HG03460 (cell line): Measurements from ENCODE around the gene SLC25A30.

Experiments
- ATAC-seq: cut with Tn5 transposase; IDR thresholded peaks from one replicate; pipeline ENCODE4 v1.9.1; 2021; ENCODE audit not compliant: unreplicated experiment

The SLC25A30 gene, protein sequence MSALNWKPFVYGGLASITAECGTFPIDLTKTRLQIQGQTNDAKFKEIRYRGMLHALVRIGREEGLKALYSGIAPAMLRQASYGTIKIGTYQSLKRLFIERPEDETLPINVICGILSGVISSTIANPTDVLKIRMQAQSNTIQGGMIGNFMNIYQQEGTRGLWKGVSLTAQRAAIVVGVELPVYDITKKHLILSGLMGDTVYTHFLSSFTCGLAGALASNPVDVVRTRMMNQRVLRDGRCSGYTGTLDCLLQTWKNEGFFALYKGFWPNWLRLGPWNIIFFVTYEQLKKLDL

DNA sequence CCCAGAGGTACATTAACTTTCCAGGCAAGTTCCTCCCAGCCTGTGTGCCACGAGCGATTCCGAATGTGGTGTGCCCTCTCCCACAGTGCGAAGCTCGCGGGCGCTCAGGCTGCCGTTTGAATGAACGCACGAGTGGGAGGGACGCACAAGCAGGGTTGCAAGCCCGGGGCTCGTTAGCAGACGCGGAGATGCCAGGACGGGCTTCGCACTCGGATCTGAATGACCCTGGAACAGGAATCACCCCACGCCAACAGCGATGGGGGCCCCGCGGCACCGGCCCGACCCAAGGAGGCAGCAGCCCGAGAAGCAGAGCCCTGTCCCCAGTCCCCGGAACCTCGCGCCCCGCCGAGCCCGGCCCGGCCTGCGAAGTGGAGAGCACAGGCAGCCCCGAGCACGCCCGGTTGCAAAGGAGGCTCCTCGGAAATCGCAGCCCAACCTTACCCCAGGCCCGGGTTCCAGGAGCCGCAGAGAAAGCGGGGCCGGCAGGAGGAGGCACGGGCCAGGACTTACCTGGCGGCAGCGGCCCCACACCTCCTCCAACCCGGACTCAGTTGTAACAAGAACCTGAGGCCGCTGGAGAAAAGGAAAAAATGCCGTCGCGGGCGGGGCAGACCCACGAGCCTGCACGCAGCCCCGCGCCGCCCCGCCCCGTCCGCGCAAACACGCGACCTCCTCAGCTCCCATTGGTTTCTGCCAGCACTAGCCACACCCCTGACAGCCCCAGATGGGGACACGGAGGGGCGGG is at the start of gene SLC25A30:
TSS of gene SLC25A30 (minus strand) at position 584 of the 745 bp plus-strand sequence. CDS start 6,948 bp downstream, outside the sequence.
- peak; percentile 92 for ATAC-seq

DNA sequence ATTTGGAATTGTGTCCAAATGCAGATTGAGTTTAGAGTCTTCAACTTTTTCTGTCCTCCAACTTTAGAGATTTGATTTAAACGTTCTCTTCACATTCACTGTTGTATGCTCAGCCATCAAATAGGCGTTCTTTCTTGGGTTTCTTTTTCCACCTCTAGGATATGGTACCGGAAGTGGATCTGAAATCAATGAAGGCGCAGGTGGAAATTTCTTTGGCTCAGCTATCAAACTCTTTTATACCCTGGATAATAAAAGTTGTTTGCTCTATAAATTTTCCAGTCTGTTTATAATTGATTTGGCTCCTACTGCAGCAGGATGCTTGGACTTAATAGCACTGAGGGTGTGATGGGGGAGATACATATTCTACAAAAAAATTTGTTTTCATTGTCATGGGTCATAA is 48.2 kb upstream of the SLC25A30 start:
- ATAC-seq, result no peak

DNA sequence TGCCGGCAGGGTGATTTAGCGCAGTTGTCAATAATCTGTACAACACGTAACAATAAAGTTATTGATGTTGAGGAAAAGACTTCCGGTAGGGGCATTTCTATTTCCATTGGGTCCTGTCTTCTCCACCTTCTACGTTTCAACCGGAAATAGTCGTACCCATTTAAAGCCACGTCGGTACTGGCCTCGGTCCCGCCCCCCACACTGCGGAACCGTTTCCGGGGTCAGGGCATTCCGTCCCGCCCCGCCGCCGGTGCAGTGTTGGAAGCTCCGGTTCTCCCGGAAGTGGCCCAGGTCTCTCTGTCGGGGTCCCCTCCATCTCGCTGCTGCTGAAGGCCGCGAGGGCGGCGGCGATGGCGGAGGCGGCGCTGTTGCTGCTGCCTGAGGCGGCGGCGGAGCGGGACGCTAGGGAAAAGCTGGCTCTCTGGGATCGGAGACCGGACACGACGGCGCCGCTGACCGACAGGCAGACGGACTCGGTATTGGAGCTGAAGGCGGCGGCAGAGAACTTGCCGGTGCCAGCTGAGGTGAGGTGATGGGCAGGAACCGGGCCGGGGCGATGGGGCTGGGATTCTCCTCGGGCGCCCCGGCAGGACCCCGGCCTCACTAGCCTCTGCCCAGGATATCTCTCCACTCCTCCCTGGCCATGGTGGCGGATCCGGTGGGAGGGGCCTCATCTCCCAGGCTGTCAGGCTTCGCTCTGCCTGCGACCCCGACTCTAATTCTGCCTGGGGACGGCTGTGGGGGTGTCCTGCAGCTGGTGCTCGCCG is 46.7 kb upstream of the SLC25A30 start, which contains the start of gene COG3:
TSS of gene COG3 (plus strand) at position 253 of the 767 bp plus-strand sequence. CDS start at position 351, 98 bp downstream.
- peak; percentile 95 for ATAC-seq

DNA sequence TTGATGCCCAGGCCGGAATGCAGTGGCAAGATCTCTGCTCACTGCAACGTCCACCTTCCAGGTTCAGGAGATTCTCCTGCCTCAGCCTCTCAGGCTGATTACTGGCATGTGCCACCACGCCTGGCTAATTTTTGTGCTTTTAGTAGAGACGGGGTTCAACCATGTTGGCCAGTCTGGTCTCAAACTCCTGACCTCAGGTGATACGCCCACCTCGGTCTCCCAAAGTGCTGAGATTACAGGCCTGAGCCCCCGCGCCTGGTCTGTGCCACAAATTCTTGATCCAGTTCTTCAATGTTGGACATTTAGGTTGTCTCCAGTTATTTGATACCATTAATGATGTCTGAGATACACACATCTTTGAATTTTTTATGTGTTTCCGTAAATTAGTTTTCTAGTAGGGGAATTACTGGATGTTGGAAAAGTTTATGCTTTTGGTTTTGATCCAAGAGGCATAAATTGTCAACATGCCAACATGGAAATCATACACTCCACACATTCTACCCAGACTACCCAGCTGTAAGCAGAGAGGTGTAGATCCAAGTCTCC is 46.0 kb upstream of the SLC25A30 start:
- no peak for ATAC-seq

DNA sequence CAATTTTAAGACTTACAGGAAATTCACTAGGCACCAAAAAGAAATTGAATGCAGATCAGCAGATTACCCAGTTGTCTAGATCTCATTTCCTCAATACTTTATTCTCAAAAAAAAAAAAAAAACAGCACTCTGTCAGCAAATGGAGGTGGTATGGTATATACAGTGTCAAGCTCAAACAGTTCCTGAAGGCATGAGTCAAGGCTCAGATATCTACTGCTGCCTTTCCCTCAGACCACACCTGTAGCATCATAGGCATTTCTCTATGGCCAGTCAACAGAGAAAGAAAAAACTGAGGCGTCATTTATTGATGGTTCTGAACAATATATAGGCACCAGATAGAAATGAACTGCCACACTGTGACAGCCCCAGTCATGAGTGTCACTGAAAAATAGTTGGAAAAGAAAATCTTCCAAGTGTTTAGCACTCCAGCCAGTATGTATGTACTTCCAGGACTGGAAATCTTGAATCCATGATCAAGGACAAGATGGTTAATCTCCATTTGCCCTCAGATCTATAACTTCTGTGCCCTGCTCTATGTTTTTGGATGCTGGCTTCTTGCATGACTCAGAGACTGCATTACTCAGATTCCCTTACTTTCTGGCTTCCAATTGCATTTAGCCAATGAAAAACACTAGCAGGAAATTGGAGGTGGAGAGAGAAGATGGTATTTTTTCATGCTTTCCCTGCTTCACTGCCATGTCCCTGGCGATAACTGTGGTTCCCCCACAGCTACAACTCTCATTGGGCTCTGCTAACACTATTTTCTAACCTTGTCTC is 38.2 kb upstream of the SLC25A30 start:
- no peak for ATAC-seq

DNA sequence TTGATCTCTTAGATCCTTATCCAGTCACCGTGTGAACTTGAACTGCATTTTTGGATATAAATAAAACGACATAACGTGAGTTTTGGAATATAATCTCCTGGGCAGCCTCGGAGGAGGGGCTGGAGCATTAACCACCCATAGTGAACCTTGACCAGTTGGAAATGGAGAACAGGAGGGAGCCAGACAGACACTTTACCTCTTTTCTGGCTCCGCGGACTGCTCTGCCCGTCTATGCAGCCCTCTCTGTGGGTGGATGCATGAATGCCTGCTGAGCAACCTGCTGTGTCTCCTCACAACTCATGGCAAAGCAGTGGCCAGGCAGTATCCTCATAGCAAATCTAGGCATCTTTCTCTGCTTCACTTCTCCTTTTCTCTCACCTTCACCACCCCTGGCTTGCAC is 36.0 kb upstream of the SLC25A30 start:
- ATAC-seq, result no peak

DNA sequence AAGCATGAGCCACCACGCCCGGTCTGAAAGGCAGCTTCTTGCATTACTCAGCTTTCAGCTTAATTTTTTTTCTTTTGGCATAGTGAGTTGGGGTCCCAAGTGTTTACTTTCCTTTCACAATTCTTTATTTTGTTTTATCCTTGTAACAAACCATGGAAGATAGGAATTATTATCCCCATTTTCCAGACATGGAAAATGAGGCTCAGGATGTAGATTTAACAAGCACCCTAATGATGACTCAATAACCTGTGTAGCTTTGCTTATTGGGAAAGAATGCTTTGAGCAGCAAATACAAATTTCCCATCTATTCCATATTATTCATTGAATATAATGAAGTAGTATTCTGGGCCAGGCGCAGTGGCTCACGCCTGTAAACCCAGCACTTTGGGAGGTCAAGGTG is 33.1 kb upstream of the SLC25A30 start:
- no peak for ATAC-seq

DNA sequence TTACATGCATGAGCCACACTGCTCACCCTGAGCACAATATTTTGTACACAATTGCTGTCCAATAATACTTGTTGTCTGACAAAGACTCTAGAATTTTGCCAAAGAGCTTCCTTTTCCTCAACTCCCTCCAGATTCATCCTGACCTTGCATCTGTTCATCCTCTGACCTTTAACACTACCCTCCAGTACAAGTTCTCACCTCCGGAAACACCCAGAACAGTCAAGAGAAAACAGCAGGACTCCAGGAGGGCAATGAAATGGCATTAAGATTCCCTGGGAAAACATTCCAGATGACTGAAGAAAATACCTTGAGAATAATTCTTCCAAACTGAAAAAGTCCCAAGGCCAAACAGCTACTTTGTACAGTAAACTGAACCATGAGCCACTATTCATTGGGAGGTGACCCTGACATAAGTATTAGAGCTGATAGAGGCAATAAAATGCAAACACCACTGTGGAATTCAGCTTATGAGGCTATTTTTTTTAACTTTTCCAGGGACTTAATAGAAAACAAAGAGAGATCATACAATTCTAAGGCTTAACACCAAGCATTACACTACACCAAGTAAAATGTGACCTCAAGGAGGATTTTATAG is 30.9 kb upstream of the SLC25A30 start:
- ATAC-seq, result no peak

DNA sequence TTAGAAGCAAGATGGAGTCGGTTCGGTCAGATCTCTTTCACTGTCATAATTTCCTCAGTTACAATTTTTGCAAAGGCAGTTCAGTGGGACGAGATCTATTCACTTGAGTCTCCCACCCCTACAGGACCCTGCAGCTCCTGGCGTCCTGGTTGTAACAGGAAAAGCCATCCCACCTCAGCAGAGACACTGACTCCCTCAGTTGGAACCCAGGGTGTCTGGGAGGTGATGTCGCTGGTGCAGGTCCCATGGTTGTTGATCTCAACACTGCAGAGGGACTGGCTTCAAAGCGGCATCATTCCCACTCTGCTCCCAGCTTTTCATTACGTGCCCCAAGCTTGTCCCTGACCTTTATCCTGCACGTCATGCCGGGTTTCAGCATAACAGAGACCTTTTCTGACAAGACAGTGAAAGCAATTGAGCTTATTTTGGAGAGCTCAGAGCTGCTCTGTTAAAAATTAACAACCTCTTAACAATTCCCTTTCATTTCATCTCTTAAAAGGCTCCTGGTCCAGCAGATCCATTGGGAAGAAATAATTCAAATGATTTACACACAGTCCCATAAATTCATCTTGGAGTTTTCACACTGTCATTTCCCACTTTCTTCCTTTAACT is 29.0 kb upstream of the SLC25A30 start:
- ATAC-seq, result no peak

DNA sequence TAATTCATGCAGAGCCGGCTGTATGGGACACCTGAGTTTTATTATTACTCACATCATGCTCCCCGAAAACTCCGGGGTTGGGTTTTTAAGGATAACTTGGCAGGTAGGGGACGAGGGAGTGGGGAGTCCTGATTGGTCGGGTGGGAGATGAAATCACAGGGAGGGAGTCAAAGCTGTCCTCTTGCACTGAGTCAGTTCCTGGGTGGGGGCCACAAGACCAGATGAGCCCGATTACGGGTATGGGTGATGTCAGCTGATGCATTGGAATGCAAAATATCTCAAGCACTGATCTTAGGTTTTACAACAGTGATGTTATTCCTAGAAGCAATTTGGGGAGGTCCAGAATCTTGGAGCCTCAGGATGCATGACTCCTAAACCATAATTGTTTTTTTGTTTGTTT is 28.0 kb upstream of the SLC25A30 start:
- ATAC-seq, result no peak

DNA sequence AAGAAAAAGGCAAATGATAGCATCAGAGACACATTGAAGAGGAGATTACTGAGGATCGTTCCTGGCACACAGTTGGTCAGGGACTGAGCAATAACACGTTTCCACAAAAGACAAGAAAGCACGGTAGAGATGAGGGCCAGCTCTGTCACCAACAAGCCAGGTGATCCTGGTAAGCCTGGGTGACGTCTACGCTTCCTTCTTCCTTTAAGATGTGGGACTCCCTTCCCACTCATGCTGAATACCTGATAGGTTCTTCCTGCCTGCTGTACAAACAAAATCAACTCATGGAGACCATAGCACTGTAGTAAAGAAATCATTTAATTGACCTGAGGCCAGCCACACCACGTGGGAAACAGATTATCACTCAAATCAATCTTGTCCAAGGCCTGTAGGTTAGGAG is 26.9 kb upstream of the SLC25A30 start:
- ATAC-seq, result no peak

DNA sequence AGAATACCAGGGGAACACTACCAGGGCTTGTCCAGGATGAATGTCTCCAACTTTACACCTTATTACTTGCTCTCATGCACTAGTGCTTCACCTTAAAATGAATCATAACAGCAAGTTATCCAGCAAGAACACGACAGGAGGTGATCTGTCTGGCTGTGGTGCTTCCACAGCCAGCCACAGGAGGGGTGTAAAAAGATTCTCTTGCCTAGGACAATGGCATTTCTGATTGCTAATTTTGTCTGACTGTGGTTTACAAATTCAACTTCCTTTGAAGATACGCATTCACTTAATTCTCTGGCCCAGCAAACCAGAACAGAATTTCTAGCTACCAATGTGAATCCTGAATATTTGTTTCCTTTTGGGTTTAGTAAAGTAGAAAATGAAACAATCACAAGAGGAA is 23.5 kb upstream of the SLC25A30 start:
- peak; percentile 49 for ATAC-seq

DNA sequence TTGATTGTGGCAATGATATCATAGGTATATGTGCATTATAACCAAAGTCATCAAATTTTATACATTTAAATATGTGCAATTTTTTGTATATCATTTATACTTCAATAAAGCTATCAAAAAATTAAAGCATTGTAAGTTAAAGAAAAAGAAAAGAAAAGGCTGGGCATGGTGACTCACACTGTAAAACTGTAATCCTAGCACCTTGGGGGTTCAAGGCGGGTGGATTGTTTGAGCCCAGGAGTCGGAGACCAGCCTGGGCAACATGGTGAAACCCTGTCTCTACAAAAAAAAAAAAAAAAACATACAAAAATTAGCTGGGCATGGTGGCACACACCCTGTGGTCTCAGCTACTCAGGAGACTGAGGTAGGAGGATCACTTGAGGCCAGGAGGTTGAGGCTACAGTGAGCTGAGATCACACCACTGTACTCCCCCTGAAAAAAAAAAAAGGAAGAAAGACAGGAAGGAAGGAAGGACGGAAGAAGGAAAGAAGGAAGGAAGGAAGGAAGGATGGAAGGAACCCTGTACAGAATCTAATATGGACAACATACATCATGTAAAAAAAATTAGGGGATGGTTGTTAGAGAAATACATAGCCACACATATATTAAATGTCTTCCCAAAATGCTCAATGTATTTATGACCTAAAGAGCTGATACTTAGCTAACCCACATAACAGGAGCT is 21.7 kb upstream of the SLC25A30 start:
- ATAC-seq, result no peak

DNA sequence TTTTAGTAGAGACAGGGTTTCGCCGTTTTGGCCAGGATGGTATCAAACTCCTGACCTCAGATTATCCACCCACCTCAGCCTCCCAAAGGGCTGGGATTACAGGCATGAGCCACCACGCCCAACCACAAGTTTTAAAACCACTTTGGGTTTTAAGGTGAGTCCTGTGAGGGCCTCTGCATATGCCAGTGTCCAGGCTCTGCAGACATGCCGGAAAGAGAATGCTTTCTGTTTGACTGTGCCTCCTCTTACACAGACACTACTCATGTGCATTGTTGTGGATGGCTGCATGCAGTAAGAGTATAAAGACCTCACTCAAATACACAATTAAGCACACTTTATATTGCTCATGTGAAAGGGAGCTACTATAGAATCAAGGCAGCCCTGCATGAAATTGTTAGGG is 20.8 kb upstream of the SLC25A30 start:
- no peak for ATAC-seq

DNA sequence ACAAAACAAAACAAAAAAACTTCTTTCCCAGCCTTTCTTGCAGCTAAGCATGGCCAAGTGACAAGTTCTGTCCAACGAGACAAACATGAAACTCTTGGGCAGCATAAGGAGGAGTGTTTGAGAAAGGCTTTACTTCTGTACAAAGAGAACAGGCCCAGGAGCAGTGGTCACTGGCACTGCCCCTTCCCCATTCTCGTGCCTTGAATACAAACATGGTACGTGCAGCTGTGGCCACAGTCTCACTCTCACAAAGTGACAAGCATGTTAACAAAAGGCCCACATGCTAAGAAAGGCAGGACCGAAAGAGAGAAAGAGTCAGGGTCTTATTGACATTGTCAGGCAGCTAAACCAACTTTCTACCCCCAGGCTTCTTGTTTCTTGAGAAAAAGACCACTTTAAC is 19.8 kb upstream of the SLC25A30 start:
- no peak for ATAC-seq

DNA sequence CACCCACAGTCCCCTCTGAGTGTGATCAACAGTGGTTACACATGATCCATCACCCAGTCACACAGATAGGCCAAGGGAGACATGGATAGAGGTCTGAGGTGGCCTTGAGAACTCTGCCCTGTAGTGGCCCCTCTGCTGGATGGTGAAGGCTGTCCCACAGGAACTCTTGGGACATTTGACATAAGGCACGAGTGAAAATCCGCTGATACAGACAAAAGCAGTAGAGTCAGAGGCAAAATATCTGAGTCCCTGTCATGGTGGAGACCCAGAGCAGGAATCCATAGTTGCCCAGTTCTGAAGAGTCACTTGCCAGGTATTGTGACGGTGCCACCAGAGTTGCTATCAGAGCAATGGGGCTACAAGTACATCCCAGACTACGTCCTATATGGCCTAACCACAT is 18.8 kb upstream of the SLC25A30 start:
- ATAC-seq, result no peak

DNA sequence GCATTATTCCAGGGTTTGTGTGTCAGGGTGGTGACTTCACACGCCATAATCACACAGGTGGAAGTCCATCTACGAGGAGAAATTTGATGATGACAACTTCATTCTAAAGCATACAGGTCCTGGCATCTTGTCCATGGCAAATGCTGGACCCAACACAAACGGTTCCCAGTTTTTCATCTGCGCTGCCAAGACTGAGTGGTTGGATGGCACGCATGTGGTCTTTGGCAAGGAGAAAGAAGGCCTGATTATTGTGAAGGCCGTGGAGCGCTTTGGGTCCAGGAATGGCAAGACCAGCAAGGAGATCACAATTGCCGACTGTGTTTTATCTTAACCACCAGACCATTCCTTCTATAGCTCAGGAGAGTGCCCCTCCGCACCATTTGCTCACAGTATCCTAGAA is 18.2 kb upstream of the SLC25A30 start:
- no peak for ATAC-seq

DNA sequence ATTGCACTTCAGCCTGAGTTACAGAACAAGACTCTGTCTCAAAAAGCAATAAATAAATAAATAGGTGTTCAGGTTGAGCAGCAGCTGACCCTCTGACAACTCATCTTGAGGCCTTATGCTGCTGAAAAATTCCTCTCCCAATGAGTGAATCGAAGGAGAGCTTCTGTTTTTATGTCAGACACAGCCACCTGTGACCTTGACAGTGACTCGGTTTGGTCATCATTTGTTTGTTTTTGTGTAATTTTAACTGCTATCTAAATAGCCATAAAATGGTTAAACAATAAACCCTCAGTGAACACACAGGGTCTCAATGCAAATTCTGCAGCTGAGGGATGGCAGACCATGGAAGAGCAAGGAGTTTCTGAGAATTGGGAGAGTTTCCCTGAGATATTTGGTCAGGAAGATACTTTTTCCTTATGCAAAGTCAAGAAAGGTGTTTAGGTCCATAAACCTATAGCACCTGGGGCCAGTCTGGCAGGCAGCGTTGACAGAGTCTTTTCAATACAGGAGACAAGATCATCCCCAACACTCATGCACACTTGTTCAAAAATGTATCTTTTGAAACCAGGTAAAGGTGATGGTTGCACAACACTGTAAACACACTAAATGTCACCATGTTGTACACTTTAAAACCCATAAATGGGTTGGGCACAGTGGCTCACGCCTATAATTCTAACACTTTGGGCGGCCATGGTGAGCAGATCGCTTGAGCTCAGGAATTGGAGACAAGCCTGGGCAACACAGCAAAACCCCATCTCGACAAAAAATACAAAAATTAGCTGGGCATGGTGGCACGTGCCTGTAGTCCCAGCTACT is 16.6 kb upstream of the SLC25A30 start:
- ATAC-seq, result no peak
